ENCODE measurements around the gene EIF4E1B. TPM values are rescaled to one million over a fixed set of nuclear protein-coding genes. Genes with fewer than 3 reads are reported as not detected.

The EIF4E1B gene
- polyA plus RNA-seq, 4 donors = 0.06 to 0.11 (median 0.07) TPM; not detected in 1

GRCh38 chr5:176644878-176645670 lies 14.6 kb downstream of the EIF4E1B start:
- DNase-seq (ENCODE audit: low read depth in 4 of 4, low spot score in 2 of 4) = no peak

GRCh38 chr5:176646049-176646706 lies 15.7 kb downstream of the EIF4E1B start:
- DNase-seq (ENCODE audit: low read depth in 4 of 4, low spot score in 2 of 4) = no peak

GRCh38 chr5:176646707-176647029 lies 16.2 kb downstream of the EIF4E1B start:
- DNase-seq (ENCODE audit: low read depth in 4 of 4, low spot score in 2 of 4) = no peak

GRCh38 chr5:176647030-176647842 lies 16.8 kb downstream of the EIF4E1B start, which contains the start of gene TSPAN17:
TSS of gene TSPAN17 (plus strand) at chr5:176647484. CDS start at chr5:176647616, 132 bp downstream.
- DNase-seq (ENCODE audit: low read depth in 4 of 4, low spot score in 2 of 4) = peak; percentile 89 to 99 (median 98)

GRCh38 chr5:176647843-176648473 lies 17.5 kb downstream of the EIF4E1B start:
- peak in 1 of 4 donors; percentile 14 for DNase-seq (ENCODE audit: low read depth in 4 of 4, low spot score in 2 of 4)

GRCh38 chr5:176648474-176649194 lies 18.2 kb downstream of the EIF4E1B start:
- no peak for DNase-seq (ENCODE audit: low read depth in 4 of 4, low spot score in 2 of 4)

- no peak for DNase-seq (ENCODE audit: low read depth in 4 of 4, low spot score in 2 of 4)
These were observed 19.9 kb downstream of the EIF4E1B start for GRCh38 chr5:176650354-176650884.

- no peak for DNase-seq (ENCODE audit: low read depth in 4 of 4, low spot score in 2 of 4)
These were observed 21.1 kb downstream of the EIF4E1B start for GRCh38 chr5:176651472-176651980.

GRCh38 chr5:176652136-176652535 lies 21.7 kb downstream of the EIF4E1B start:
- no peak for DNase-seq (ENCODE audit: low read depth in 4 of 4, low spot score in 2 of 4)

- no peak for DNase-seq (ENCODE audit: low read depth in 4 of 4, low spot score in 2 of 4)
These were observed 23.2 kb downstream of the EIF4E1B start for GRCh38 chr5:176653401-176654385.

- DNase-seq (ENCODE audit: low read depth in 4 of 4, low spot score in 2 of 4) = no peak
These were observed 24.4 kb downstream of the EIF4E1B start for GRCh38 chr5:176654856-176655255.

GRCh38 chr5:176656467-176656990 lies 26.1 kb downstream of the EIF4E1B start:
- no peak for DNase-seq (ENCODE audit: low read depth in 4 of 4, low spot score in 2 of 4)

- DNase-seq (ENCODE audit: low read depth in 4 of 4, low spot score in 2 of 4) = peak in 1 of 4 donors; percentile 42
These were observed 27.6 kb downstream of the EIF4E1B start for GRCh38 chr5:176658007-176658599.

GRCh38 chr5:176658817-176659511 lies 28.5 kb downstream of the EIF4E1B start:
- DNase-seq (ENCODE audit: low read depth in 4 of 4, low spot score in 2 of 4) = no peak

GRCh38 chr5:176659512-176659839 lies 29.0 kb downstream of the EIF4E1B start:
- no peak for DNase-seq (ENCODE audit: low read depth in 4 of 4, low spot score in 2 of 4)

GRCh38 chr5:176659860-176660461 lies 29.5 kb downstream of the EIF4E1B start:
- DNase-seq (ENCODE audit: low read depth in 4 of 4, low spot score in 2 of 4) = no peak

- no peak for DNase-seq (ENCODE audit: low read depth in 4 of 4, low spot score in 2 of 4)
These were observed 30.0 kb downstream of the EIF4E1B start for GRCh38 chr5:176660530-176660859.
